ENCODE measurements around the gene RFX1.
"Not testable (repeated sequence)": the region's sequence is repeated elsewhere in the genome, so short reads cannot be mapped to it uniquely, and the experiment has no call there.

The RFX1 gene

DNA sequence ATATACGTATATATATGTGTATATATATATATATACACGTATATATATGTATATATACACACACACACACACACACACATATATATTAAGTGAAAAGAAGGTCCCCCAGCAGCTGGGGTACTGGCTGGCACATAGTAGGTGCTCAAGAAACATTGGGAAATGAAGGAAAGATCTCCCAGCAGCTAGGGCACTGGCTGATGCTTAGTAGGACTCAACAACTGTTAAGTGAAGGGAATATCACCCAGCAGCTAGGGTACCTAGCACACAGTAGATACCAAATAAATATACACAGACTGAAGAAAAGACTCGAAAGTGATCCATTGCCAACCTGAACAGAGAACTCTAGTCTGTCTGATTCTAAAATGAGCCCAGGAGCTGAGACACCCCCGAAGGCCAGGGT lies 80.1 kb downstream of the RFX1 start:
- peaks cover 8% of the 10 kb centered on the region; the same call in 1 of the 2 replicates for H3K9me3 ChIP-seq (ENCODE audit: insufficient read depth, low read length)
- H3K36me3 ChIP-seq (ENCODE audit: insufficient read depth, insufficient read length, low read length): peaks cover 65% of the 10 kb centered on the region
- H3K9ac ChIP-seq (ENCODE audit: insufficient read length, low read depth): no peak overlapping the region
- no peak overlapping the region for H3K4me3 ChIP-seq (ENCODE audit: insufficient read length, low read depth)
- TF ChIP-seq YY1 (IDR thresholded peaks at IDR 0.05; ENCODE audit: insufficient read depth, insufficient read length): no peak
- TF ChIP-seq ZNF274 (IDR thresholded peaks at IDR 0.05; ENCODE audit: low read depth, low read length): no peak
- no peak for TF ChIP-seq SUZ12 (IDR thresholded peaks at IDR 0.05; ENCODE audit: extremely low read depth, insufficient read depth, insufficient read length)
- peaks cover 6% of the 10 kb centered on the region for H3K4me1 ChIP-seq (ENCODE audit: insufficient read depth, insufficient read length)
- DNase-seq (ENCODE audit: low read depth, low spot score): no peak
- no peaks in the 10 kb centered on the region for H3K27me3 ChIP-seq (ENCODE audit: insufficient read depth, insufficient read length)

DNA sequence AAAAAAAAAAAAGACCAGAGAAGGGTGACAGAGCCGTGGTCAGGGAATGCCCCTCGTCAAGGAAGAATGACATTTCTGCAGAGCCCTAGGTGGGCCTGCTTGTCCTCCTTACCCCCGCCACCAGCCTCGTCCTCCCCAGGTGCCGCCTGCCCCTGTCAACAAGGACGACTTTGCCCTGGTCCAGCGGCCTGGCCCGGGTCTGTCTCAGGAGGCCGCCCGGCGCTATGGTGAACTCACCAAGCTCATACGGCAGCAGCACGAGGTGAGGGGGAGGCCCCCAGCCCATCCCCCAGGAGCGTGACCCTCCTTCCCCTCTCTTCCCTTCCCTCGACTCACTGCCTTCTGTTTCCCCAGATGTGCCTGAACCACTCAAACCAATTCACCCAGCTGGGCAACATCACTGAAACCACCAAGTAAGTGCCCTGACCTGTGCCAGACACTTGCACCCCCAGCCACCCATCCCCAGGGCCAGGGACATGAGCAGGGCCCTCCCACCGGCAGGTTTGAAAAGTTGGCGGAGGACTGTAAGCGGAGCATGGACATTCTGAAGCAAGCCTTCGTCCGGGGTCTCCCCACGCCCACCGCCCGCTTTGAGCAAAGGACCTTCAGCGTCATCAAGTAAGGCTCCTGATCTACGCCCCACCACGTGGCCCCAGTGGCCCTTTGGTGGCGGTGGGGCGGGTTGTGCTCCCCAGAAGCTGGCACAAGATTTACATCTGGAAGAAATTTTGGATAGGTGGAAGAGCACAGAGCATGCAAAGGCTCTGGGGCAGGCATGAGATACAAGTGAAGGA lies 82.7 kb downstream of the RFX1 start:
- no peaks in the 10 kb centered on the region for H3K4me1 ChIP-seq (ENCODE audit: insufficient read depth, insufficient read length)
- H3K36me3 ChIP-seq (ENCODE audit: insufficient read depth, insufficient read length, low read length): peaks cover 74% of the 10 kb centered on the region
- peaks cover 15% of the 10 kb centered on the region; the same call in 1 of the 2 replicates for H3K9me3 ChIP-seq (ENCODE audit: insufficient read depth, low read length)
- DNase-seq (ENCODE audit: low read depth, low spot score): no peak
- no peak overlapping the region for H3K4me3 ChIP-seq (ENCODE audit: insufficient read length, low read depth)
- TF ChIP-seq SUZ12 (IDR thresholded peaks at IDR 0.05; ENCODE audit: extremely low read depth, insufficient read depth, insufficient read length) (no peak), YY1 (IDR thresholded peaks at IDR 0.05; ENCODE audit: insufficient read depth, insufficient read length) (no peak), ZNF274 (IDR thresholded peaks at IDR 0.05; ENCODE audit: low read depth, low read length) (no peak)
- H3K27me3 ChIP-seq (ENCODE audit: insufficient read depth, insufficient read length): no peaks in the 10 kb centered on the region
- no peak overlapping the region for H3K9ac ChIP-seq (ENCODE audit: insufficient read length, low read depth)

DNA sequence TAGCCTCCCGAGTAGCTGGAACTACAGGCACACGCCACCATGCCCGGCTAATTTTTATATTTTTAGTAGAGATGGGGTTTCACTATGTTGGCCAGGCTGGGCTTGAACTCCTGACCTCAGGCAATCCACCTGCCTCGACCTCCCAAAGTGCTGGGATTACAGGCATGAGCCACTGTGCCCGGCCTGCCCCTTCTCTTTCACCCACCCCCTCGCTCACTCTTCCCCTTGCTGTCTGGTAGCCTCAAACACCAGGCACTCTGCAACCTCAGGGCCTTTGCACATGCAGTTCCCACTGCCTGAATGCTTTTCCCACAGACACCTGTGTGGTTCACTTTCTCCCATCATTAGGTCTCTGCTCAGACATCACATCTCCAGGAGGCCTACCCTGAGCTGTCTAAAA lies 84.0 kb downstream of the RFX1 start:
- not testable (repeated sequence) for H3K4me1 ChIP-seq (ENCODE audit: insufficient read depth, insufficient read length); H3K4me3 ChIP-seq (ENCODE audit: insufficient read length, low read depth); DNase-seq (ENCODE audit: low read depth, low spot score); H3K27me3 ChIP-seq (ENCODE audit: insufficient read depth, insufficient read length); H3K9ac ChIP-seq (ENCODE audit: insufficient read length, low read depth)
- Histone ChIP-seq H3K36me3 (ENCODE audit: insufficient read depth, insufficient read length, low read length) (peaks cover 71% of the 10 kb centered on the region), H3K9me3 (ENCODE audit: insufficient read depth, low read length) (peaks cover 15% of the 10 kb centered on the region; the same call in 1 of the 2 replicates)

DNA sequence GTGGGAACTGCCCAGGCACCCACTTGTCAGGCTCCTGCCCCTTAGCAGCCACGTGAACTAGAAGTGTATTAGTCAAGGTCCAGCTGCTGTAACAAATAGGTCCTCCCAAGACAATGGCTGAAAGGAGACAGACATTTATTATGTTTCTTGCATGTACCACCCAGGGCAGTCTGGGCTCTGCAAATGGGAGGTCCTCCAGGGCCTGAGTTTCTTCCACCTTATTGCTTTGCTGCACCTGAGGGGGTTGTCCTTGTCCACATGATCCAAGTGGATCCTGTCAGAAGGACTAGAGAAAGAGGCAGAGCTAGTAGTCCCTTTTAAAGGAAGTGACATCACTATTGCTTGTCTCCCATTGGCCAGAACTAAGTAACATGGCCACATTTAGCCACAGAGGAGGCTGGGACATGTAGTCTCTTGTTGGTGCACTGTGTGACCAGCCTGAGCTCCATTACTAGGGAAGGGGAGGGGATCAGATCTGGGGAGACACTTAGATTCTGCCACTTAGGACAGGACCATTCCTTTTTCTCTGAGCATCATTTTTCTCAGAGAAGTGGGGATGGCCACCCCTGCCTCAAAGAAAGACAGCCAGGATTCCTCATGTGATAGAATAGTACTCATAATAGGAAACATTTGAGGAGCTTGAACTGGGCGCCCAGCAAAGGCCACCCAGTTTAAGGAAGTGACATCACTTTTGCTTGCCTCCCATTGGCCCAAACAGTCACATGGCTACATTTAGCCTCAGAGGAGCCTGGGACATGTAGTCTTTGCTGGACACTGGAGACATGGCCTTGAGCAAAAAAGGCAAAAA lies 85.0 kb downstream of the RFX1 start:
- Histone ChIP-seq H3K36me3 (ENCODE audit: insufficient read depth, insufficient read length, low read length) (peaks cover 61% of the 10 kb centered on the region), H3K27me3 (ENCODE audit: insufficient read depth, insufficient read length) (no peaks in the 10 kb centered on the region), H3K9ac (ENCODE audit: insufficient read length, low read depth) (no peak overlapping the region), H3K4me3 (ENCODE audit: insufficient read length, low read depth) (no peak overlapping the region), H3K4me1 (ENCODE audit: insufficient read depth, insufficient read length) (no peaks in the 10 kb centered on the region), H3K9me3 (ENCODE audit: insufficient read depth, low read length) (peaks cover 15% of the 10 kb centered on the region; the same call in 1 of the 2 replicates)
- DNase-seq (ENCODE audit: low read depth, low spot score): peak; percentile 50
- TF ChIP-seq YY1 (IDR thresholded peaks at IDR 0.05; ENCODE audit: insufficient read depth, insufficient read length) (peak; percentile 29), ZNF274 (IDR thresholded peaks at IDR 0.05; ENCODE audit: low read depth, low read length) (no peak), SUZ12 (IDR thresholded peaks at IDR 0.05; ENCODE audit: extremely low read depth, insufficient read depth, insufficient read length) (no peak)

DNA sequence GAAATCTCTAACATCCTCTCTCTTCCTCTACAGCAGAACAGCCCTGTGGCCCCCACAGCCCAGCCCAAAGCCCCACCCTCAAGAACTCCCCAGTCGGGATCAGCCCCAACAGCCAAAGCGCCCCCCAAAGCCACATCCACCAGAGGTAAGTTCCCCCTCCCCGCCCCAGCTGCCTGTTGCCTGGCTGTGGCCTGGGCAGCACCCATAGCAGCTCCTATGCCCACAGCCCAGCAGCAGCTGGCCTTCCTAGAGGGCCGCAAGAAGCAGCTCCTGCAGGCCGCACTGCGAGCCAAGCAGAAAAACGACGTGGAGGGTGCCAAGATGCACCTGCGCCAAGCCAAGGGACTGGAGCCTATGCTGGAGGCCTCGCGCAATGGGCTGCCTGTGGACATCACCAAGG lies 85.6 kb downstream of the RFX1 start:
- Histone ChIP-seq H3K27me3 (ENCODE audit: insufficient read depth, insufficient read length) (no peaks in the 10 kb centered on the region), H3K9ac (ENCODE audit: insufficient read length, low read depth) (no peak overlapping the region), H3K36me3 (ENCODE audit: insufficient read depth, insufficient read length, low read length) (peaks cover 63% of the 10 kb centered on the region), H3K4me3 (ENCODE audit: insufficient read length, low read depth) (no peak overlapping the region), H3K9me3 (ENCODE audit: insufficient read depth, low read length) (peaks cover 15% of the 10 kb centered on the region; the same call in 1 of the 2 replicates), H3K4me1 (ENCODE audit: insufficient read depth, insufficient read length) (no peaks in the 10 kb centered on the region)
- TF ChIP-seq SUZ12 (IDR thresholded peaks at IDR 0.05; ENCODE audit: extremely low read depth, insufficient read depth, insufficient read length): no peak
- no peak for TF ChIP-seq ZNF274 (IDR thresholded peaks at IDR 0.05; ENCODE audit: low read depth, low read length)
- TF ChIP-seq YY1 (IDR thresholded peaks at IDR 0.05; ENCODE audit: insufficient read depth, insufficient read length): no peak
- no peak for DNase-seq (ENCODE audit: low read depth, low spot score)

DNA sequence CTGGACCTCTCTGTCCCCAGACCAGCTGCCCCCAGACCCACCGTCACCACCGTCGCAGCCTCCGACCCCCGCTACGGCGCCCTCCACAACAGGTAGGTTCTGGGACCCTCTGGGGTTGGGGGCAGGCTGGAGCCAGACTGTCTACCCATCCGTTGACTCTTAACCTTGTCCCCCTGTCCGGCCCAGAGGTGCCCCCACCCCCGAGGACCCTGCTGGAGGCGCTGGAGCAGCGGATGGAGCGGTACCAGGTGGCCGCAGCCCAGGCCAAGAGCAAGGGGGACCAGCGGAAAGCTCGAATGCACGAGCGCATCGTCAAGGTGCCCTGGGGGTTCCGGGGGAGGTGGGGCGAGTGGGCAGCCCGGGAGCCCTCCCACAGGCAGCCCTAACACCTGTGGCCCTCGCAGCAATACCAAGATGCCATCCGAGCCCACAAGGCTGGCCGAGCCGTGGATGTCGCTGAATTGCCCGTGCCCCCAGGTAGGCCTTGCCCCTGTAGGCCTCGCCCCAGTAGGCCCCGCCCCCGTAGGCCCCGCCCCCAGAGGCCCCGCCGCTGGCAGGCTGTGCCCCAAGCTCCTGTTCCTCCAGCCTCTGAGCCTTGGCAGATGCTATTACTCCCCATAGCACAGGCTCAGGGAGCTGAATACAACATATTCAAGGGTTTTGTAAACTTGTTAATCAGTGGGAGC lies 87.3 kb downstream of the RFX1 start:
- no peak for DNase-seq (ENCODE audit: low read depth, low spot score)
- no peaks in the 10 kb centered on the region for H3K27me3 ChIP-seq (ENCODE audit: insufficient read depth, insufficient read length)
- H3K36me3 ChIP-seq (ENCODE audit: insufficient read depth, insufficient read length, low read length): peaks cover 61% of the 10 kb centered on the region
- H3K9ac ChIP-seq (ENCODE audit: insufficient read length, low read depth): no peak overlapping the region
- H3K4me1 ChIP-seq (ENCODE audit: insufficient read depth, insufficient read length): no peaks in the 10 kb centered on the region
- peaks cover 15% of the 10 kb centered on the region; the same call in 1 of the 2 replicates for H3K9me3 ChIP-seq (ENCODE audit: insufficient read depth, low read length)
- no peak overlapping the region for H3K4me3 ChIP-seq (ENCODE audit: insufficient read length, low read depth)
- TF ChIP-seq SUZ12 (IDR thresholded peaks at IDR 0.05; ENCODE audit: extremely low read depth, insufficient read depth, insufficient read length) (no peak), ZNF274 (IDR thresholded peaks at IDR 0.05; ENCODE audit: low read depth, low read length) (no peak), YY1 (IDR thresholded peaks at IDR 0.05; ENCODE audit: insufficient read depth, insufficient read length) (no peak)
